HG03354 (cell line): ENCODE results near the gene RERE.
A peak's percentile ranks its signal among the peaks of the same experiment; 100 is the strongest.
"Not testable (repeated sequence)": the region's sequence is repeated elsewhere in the genome, so short reads cannot be mapped to it uniquely, and the experiment has no call there.

ENCODE experiments used
- ATAC-seq: cut with Tn5 transposase; IDR thresholded peaks from one replicate; pipeline ENCODE4 v1.9.1; 2021; ENCODE audit warnings: mild to moderate bottlenecking; ENCODE audit not compliant: unreplicated experiment, poor library complexity, severe bottlenecking

The RERE gene

DNA sequence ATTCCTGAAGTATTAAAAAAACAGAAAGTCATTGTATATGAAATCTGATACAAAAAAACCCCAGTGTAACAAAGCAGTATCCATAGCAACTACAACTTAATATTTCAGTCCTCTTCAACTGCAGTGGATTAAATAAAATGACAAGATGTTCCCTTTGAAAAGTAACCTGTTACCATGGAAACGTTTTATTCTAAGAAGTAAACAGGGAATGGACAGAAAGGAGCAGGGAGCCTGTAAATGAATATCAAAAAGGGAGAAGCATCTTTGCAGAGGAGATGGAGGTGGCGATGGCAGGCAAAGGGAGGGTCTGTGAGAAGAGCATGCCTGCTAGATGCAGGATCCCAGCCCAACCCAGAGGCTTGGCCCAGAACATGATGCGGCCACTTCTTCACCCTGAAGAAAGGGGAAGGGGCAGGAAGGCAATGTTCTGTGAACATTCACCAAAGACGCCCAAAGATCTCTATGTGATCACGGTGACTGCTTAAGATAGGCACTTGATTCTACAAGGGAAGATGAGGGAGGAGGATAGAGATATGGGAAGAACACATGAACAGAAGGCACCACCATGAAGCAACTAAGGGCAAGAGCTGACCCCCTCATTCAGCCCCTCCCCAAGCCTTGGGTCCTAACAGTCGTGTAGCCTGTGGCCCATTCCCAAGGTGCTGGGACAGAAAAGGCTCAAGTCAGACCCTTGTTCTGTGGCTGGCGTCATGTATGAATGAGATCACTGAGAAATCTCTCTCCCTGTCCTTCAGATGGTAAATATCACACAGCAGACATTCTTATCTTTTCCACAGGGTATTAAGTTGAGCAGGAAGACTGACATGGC, 299.6 kb downstream of the RERE start:
- no peak for ATAC-seq

DNA sequence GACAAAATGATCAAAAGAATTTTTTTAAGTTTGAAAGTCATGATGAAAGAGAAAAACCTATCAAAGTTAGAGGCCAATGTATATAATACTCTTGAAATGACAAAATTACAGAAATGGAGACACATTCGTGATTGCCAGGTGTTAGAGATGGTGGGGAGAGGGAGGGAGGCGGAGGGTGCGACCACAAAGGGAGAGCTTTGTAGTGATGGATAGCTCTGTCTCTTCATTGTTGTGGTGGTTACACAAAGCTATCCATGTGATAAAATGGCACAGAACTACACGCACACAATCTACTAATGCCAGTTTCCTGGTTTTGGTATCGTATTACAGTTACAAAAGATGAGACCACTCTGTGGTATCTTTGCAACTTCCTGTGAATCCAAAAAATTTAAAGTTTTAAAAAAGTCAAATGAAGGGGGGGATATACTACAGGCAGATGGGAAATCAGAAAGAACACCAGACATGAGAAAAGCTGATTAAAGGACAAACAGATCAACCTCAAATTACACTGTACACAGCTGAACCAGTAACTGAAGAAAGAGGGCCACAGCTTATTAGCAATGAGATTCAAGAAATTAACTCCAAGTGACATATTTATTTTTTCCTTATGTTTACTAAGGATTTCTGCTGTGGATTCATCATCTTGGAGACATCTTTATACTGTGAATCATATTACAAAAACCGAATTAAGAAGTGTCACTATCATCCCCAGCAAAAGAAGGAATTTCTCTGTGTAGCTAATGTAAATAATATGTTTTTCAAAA, 300.5 kb downstream of the RERE start:
- no peak for ATAC-seq

DNA sequence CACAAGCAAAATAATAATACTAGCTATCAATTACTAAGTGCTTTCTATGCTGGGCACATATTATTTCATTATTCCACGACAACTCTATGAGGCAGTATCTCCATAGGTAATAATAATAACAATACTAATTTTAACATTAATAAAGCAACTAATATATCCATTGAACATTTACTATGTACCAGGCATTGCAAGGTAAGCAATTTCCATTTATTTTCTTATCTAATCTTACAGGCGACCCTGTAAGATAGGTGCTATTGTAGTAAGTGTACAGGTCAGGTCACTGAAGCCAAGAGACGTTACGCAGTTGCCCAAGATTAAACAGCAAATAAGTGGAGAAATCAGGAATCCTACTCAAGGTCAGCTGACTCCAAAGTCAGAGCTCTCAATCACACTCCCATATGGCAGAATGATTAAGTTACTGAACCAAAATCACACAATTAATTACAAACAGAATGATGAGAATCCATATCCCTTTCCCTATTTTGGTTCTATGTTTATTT, 301.1 kb downstream of the RERE start:
- ATAC-seq, result no peak

DNA sequence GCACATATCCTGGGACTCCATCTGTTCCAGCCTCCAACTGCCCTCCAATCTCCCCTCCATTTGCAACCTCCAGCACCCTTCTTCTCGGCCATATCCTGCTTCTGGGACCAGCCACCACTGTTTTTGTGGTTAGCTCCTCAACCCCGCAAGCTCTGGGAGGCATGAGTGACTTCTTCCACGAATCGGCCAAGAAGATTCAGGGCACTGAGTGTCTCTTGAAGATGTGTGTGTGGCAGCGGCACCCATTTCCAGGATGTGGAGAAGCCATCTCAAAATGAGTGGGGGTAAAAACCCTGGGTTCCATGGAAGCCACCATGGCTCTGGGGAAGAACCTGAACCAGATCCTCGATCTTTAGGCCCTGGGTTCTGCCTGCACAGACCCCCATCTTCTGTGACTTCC, 304.9 kb downstream of the RERE start:
- no peak for ATAC-seq

DNA sequence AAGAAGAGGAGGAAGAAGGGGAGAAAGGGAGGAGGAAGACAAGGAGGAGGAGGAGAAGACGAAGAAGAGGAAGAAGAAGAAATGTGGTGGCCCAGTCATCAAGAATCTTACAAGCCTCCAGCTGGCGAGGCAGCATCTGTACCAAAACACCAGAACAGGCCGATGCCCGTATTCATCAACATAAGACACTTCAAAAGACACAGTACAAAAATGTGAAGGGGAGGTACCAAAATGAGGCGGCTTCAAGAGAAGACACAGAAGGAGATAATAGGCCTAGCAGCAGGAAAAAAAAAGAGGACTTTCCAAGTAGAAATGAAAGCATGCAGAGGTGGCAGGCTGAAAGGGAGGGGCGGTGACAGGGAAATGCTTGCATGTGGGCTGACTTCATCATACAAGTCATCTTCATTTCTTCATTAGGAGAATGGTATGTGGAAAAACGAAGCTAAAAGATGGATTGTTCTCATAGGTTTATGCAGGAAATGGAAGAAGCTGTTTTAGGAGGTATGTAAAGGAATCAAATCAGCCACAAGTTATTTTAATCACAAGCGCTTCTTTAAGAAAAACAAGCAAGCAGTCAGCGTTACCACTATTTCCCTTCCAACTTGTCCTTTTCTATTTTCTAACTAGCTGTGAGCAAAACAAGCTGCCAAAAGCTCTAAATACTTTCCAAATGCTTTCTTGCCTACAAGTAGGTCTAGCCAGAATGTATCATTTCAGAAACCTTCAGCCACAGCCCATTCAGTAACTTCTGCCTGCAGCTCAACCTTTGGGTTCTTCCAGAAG, 307.2 kb downstream of the RERE start:
- no peak for ATAC-seq

DNA sequence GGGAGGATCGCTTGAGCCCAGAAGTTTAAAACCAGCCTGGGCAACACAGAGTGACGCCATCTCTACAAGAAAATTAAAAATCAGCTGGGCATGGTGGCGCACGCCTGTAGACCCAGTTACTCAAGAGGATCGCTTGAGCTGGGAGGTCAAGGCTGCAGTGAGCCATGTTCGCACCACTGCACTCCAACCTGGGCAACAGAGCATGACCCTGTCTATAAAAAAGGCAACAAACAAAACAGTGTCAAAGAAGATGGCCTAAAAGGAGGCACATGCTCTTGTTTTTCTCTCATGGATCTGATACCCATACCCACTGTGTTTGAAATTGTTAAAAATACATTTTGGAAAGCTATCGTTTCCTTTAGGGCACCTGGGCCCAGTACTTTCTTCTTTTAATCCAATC, 307.9 kb downstream of the RERE start:
- no peak for ATAC-seq

DNA sequence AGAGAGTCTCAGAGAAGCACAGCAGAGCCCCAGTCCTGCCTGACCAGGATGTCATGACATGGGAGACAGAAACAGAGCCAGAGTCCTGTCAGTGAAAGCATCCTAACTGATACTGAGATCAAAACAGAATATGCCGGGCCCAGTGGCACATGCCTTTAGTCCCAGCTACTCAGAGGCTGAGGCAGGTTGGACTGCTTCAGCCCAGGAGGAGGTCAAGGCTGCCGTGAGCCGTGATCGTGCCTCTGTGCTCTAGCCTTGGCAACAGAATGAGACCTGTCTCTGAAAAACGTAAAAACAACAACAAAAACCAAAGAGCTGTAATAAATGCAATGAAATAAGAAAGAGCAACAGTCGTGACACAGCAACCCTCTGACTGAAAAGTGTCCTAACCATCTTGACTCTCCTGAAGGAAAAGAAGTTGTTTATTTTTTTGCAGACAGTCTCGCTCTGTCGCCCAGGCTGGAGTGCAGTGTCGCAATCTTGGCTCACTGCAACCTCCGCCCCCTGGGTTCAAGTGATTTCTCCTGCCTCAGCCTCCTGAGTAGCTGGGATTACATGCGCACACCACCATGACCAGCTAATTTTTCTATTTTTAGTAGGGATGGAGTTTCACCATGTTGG, 310.3 kb downstream of the RERE start:
- ATAC-seq, result no peak

DNA sequence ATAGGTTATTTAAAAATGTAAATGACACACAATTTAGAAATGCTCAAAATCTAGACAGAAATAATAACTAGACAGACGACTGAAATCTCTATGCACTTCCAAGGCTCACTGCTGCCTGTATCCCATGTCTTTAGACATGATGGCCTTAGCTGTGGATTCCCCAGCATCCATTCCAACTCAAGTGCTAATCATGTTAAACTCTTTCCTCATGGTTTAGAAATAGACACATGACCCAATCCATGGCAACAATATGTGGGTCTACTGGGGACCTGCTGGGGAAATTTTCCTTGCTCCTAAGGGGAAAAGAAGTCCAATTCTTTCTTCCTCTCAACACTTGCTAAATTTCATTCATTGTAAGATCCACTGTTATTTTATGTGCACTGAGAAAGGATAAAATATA, 311.0 kb downstream of the RERE start:
- no peak for ATAC-seq

DNA sequence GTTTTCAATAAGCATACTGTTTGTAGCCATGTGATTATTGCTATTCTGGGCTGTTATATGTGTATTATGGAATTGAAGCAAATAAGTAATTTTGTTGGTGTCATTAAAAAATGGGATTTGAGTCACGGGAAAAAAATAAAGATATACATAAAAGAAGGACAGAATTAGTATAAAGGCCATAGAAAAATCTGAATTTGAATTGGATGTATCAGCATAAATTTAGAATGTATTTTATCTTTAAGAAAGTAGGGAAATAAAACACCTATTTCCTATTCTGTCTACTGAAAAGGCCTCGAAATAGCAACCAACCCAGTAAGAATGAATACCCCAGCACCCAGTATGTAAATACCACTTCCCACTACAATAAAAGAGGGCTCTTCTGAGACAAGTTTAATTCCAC, 313.6 kb downstream of the RERE start:
- ATAC-seq, result no peak

DNA sequence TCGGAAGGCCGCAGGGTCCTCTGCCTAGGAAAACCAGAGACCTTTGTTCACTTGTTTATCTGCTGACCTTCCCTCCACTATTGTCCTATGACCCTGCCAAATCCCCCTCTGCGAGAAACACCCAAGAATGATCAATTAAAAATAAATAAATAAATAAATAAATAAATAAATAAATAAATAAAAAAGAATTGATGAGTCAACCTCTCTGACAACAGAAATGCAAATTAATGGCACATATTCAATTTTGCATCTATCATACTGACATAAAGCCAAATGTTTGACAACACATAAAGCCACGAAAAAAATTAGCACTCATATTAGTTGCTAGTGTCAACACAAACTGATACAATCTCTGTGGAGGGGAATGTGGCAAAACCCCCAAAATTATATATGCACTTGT, 314.5 kb downstream of the RERE start:
- not testable (repeated sequence) for ATAC-seq

DNA sequence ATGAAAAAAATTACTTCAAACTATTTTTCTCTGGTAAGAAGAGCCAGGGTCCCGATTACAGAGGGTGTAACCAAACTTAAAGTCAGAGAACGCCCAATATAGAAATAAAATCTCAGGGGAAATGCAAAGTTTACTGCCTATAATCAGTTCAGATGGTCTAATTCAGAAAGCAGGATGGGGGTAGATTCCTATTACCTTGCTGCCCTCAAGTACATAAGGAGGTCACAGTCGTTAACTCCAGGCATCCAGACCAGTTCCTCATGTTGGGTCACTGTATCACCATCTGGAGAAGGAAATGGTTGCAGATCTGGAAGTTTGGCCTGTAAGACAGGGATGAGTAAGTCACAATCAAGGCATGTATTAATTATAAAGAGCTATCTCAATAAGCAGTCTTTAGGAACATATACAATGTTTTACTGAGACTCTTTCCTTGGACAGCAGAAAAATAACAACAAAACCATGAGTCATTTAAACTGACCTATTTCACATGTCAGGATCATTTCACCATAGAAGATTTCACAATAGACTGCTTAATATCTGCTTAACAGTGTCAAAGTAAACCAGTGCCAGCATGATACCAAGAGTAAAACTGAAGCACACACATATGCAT, 320.1 kb downstream of the RERE start:
- peak; percentile 15 for ATAC-seq

DNA sequence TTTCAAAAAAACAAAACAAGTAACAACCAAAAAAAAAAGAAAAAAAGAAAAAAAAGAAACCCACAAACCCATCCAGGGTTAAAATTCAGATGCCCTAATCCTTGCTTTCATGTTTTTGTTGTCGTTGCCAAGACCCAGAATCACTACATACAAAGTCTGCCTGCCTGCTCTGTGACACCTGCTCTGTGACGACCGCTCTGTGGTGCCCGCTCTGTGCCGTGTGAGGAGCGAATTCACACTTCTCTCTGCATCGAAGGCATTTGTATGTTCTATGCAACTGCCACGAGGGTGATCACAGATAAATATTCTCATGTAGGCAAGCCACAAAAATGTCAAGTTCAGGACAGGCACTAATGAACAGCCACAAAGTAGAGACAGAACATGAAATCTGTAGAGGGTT, 321.0 kb downstream of the RERE start:
- ATAC-seq, result peak; percentile 58

DNA sequence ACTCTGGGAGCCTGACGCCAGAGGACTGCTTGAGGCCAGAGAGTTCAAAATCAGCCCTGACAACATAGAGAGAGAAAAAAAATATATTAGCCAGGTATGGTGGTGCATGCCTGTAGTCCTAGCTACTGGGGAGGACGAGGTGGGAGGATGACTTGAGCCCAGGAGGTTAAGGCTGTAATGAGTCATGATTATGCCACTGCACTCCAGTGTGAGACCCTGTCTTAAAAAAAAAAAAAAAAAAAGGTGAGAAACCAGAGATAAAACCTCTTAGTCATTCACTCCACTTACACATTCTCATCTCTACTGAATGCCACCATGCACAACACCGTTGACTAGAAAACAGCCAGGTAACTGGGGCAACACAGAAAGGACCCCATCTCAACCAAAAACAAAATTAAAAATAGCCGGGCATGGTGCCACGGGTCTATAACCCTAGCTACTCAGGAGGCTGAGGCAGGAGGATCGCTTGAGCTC, 321.5 kb downstream of the RERE start:
- ATAC-seq, result peak; percentile 40

DNA sequence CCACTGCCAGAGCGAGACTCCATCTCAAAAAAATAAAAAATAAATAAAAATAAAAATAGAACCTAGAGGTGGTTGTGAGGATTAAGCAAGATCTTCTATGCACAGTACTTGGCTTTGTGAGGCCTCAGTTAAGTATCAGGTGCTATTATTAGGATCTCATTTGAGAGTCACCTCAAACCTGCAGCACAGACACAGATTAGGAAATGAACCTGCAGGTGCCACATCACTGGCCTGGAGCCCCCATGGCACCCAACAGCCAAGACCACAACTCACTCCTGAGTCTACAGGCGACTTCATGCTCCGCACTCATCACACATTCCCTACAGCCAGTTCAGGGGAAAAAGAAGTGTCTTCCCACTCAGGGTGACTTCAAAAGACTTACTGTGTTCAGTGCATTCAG, 322.8 kb downstream of the RERE start:
- no peak for ATAC-seq

DNA sequence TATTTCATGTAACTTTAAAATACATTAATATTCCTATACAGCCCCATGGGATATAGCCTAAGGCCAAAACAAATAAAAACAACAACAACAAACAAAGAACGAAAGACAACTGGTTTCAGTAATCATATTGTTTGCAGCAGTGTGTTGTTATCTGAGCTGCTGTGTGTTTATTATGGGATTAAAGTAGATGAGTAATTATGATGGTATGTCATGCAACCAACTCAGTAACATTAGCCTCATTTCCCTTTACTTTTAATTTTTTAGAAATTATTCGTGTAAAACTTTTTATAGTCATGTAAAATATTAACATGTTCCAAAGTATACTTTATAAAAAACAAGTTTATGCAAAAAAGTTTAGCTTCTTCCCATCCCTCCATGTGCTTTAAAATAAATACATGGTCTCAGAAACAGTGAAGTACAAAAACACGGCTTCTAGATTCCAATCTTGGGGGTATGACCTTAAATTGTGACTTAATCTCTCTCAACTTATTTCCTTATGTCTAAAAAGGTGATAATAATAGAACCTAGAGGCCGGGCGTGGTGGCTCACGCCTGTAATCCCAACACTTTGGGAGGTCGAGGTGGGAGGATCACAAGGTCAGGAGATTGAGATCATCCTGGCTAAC, 323.4 kb downstream of the RERE start:
- no peak for ATAC-seq

DNA sequence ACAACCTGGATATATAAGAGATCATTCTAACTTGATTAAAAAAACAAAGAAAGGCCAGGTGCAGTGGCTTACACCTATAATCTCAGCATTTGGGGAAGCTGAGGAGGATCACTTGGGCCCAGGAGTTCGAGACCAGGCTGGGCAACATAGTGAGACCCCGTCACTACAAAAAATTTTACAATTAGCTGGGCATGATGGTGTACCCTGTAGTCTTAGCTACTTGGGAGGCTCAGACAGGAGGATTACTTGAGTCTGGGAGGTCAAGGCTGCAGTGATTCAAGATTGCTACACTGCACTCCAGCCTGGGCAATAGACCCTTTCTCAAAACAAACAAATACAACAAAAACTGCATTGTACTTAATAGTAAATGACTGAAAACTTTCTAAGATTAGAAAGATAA, 330.2 kb downstream of the RERE start:
- no peak for ATAC-seq

DNA sequence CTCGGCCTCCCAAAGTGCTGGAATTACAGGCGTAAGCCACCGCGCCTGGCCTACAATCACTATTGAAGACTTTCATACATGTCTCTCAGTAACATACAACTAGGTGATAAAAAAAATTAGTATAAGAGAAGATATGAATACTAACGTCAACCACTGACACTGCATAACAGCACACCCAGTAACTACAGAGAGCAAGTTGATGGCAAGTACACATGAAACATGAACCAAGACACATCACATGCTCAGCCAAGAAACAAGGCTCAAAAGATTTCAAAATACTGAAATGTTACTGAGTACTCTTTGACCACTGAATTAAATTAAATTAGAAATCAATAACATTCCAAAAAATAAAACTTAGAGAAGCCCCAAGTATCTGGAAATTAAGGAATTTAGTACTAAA, 331.4 kb downstream of the RERE start:
- ATAC-seq, result no peak

DNA sequence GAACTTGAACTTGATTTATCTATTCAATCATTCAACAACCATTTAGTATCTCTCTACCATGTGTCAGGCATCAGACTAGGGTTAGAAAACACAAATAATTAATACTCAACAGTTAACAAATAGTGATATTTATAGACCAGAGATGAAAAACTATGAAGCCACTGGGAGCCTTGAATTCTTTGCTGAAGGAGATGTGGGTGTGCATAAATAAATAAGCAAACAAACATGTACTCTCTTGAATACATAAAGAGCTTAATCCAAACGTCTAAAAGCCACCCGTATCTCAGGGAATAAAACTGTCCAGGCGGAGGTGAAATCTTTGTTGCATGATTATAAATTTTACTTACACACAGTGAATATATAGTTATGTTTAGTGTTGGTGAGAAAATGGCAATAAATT, 333.9 kb downstream of the RERE start:
- ATAC-seq, result no peak

DNA sequence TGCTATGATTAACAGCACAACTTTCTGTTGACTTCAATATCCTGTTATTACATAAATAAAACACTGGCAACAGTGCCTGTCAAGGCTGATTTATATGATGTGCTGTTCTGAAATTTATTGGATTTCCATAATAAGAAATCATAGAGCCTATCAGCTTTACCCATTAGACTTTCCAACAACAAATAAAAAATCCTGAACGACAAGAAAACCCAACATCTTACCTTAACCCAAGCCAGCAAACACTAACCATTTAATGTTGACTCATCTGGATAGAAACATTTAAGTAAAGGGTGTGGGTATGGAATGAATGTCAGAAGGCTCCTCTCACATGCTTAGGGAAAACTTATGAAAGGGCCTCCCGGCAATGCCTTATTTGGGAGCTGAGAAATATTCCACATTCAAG, 334.5 kb downstream of the RERE start:
- ATAC-seq, result no peak
